HL-60 (cell line): ENCODE results near the gene TMPRSS6.

Source experiments
- GABPA ChIP-seq: IDR thresholded peaks from 2 replicates; pipeline ENCODE4 v1.6.1; 2012; ENCODE audit warnings: low read depth
- TF ChIP-seq, protein P1 (sequence below): IDR thresholded peaks from one replicate; pipeline ENCODE4 v1.5.1; 2011; ENCODE audit warnings: low read length, control low read depth, inconsistent platforms; ENCODE audit not compliant: insufficient read depth

DNA sequence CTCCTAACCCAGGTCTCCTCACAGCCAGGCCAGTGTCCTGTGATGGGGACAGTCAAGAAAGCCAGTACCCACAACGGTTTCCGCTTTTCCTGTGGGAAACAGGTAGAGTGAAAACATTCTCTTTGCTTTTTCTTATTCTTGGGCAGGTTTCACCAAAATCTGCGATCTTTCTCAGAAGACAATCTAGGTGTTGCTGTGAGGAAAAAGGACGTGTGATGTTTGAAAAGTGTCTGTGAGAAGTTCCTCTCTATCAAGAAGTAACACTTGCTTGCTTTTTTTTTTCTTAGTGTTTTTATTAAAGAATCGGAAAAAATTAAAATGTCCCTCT lies 49.4 kb upstream of the TMPRSS6 start:
- no peak for TF ChIP-seq GABPA
- TF ChIP-seq, protein P1, sequence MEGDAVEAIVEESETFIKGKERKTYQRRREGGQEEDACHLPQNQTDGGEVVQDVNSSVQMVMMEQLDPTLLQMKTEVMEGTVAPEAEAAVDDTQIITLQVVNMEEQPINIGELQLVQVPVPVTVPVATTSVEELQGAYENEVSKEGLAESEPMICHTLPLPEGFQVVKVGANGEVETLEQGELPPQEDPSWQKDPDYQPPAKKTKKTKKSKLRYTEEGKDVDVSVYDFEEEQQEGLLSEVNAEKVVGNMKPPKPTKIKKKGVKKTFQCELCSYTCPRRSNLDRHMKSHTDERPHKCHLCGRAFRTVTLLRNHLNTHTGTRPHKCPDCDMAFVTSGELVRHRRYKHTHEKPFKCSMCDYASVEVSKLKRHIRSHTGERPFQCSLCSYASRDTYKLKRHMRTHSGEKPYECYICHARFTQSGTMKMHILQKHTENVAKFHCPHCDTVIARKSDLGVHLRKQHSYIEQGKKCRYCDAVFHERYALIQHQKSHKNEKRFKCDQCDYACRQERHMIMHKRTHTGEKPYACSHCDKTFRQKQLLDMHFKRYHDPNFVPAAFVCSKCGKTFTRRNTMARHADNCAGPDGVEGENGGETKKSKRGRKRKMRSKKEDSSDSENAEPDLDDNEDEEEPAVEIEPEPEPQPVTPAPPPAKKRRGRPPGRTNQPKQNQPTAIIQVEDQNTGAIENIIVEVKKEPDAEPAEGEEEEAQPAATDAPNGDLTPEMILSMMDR: no peak
